SH-SY5Y (cell line): ENCODE data around the gene RDH5.

Source experiments
- GATA2 ChIP-seq: IDR thresholded peaks from 2 replicates; pipeline ENCODE4 v1.6.1; 2011; ENCODE audit warnings: mild to moderate bottlenecking, low read depth, low read length
- GATA3 ChIP-seq: IDR thresholded peaks from 2 replicates; pipeline ENCODE4 v1.6.1; 2011; ENCODE audit warnings: low read depth, mild to moderate bottlenecking, low read length, moderate library complexity

GRCh38 chr12:55739025-55739378, 18.8 kb downstream of the RDH5 start:
- TF ChIP-seq GATA3 (no peak), GATA2 (no peak)
